DMS79 (cell line): Measurements from ENCODE around the gene KLC1.
"Not testable (repeated sequence)": the region's sequence is repeated elsewhere in the genome, so short reads cannot be mapped to it uniquely, and the experiment has no call there.

Experiments used
- DNase-seq: peaks from one replicate; lab custom pipeline; 2025; lab: John Stamatoyannopoulos, UW

KLC1 gene

DNA sequence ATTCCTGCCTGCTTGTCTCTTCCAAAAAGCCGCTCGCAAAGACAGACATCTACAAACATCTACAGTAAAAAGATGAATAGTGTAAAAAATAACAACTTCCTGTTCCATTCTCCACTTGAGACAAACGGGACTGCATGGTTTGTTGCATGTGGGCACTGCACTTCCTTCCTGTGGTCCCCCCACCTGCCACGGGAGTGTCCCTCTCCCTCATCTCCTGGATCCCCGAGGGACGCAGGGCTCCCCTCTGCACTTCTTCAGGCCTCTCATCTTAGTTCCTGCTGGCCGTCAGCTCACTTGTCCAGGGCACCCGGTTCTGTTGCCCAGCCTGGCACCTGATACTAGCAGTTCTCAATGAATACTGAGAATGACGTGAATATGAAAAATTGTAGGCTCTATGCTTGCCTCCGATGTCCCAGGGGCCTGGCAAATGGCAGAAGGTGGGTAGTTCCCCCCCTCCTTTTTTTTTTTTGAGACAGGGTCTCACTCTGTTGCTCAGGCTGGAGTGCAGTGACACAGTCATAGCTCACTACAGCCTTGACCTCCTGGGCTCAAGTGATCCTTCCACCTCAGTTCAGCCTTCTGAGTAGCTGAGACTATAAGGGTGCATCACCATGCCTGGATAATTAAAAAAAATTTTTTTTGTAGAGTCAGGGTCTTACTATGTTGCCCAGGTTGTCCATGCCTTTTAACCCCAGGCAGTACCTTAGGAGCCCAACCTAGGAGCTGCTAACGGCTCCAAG lies 3.5 kb upstream of the KLC1 start:
- DNase-seq, result no peak

DNA sequence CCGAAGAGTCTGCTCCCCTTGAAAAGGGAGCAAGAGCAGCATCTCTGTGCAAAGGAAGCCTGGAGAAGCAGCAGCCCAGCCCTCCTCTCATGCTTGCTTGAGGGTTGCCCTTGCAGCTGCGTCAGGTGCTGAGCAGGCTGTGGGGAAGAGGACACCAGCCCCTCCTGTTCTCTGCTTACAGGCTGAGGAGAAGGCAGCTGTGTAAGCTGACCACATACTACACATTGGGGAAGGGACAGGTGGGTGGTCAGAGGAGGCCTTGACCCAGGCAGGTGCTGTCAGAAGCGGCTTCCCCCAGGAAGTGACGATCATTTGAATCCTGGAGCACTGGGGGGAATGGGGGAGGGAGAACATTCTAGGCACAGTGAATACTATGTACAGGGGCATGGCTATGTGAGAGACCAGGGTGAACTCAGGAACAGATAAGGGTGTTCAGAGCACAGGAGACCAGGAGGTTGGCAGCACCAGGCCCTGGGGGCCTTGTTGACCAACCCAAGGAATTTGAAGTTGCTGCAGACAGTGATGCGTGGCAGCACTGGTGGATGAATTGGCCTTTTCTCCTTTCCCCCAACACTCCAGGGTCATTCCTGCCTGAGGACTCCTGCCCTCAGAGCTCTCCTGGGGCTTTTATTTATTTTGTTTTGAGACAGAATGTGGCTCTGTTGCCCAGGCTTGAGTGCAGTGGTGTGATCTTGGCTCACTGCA lies 2.7 kb upstream of the KLC1 start:
- no peak for DNase-seq

DNA sequence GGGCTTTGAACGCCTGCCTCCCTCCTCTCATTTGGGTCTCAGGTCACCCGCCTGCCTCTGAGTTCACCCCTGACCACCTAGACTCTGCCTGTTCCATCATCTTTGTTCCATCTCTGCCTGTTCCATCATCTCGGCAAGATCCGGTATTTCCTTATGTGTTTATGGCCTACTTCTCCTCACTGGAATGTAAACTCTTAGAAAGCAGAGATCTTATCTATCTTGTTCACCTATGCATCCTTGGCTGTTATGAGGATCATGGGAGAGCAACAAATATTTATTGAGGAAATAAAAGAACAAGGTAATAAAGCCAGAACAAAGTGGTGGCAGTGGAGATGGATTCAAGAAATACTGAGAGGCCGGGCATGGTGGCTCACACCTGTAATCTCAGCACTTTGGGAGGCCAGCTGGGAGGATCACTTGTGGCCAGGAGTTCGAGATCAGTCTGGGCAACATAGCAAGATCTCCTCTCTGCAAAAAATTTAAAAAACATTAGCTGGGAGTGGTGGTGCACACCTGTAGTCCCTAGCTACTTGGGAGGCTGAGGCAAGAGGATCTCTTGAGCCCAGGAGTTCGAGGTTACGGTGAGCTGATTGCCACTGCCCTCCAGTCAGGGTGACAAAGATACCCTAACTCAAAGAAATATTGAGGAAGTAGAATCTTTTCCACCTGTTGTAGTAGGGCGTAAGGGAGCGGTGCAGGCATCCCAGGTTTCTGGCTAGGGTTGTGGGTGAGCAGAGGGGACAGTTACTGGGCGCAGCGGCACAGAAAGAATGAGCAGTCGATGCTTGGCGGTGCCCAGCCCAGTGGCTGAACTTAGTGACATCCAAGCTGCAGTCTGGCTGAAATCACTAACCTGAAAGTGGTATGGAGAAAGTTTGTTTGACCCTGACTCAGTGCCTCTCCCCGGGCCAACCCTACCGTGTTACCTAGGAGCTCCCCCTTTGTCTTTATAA lies 1.7 kb upstream of the KLC1 start:
- no peak for DNase-seq

DNA sequence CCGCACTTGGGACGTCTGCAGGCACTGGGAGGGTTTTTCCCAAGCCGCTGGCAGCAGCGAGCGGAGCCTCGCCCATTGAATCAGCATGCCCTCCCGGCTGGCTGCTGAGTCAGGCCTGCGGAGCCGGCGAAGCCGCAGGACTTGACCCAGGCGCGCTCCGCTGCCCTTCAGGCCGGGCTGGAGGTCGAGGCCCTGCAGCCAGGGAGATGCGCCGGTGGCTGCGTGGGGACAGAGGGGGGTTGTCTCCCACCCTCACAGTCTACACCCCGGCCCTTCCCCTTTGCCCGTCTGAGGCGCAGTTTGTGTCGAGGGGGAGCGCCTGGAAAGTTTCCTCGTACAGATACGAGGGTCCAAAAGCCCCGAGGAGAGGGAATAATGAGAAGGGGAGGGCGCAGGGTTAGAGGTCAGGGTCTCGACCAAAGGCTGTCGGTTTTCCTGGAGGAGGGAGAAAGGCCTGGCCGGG lies 759 bp upstream of the KLC1 start:
- no peak for DNase-seq

DNA sequence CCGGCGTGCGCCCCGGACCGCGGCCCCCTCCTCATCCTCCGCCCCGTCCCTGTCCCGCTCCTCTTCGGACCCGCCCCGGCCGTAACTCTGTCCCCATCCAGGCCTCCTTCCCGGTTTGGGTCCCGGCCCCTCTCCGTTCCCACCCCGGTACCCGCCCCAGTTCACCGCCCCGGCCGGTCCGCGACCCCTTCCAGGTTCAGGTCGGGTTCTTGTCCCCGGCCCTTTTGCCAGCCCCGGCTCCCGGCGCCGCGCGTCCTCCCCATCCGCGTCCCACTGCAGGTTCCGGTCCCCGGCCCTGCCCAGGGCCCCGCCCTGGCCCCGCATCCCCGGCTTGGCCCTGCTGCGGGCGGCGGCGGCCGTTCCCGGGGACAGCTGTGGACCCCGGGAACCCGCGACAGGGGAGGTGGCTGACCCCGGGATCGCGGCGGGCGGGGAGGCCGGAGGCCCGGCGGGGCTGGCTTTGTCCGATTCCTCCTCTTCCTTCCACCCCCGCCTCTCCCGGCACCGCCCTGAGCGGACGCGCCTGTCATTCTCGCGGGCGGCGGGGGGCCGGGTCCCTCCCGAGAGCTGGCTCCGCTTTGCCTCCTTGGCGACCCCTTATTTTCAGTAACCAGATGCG lies 601 bp downstream of the KLC1 start:
- DNase-seq, result no peak

DNA sequence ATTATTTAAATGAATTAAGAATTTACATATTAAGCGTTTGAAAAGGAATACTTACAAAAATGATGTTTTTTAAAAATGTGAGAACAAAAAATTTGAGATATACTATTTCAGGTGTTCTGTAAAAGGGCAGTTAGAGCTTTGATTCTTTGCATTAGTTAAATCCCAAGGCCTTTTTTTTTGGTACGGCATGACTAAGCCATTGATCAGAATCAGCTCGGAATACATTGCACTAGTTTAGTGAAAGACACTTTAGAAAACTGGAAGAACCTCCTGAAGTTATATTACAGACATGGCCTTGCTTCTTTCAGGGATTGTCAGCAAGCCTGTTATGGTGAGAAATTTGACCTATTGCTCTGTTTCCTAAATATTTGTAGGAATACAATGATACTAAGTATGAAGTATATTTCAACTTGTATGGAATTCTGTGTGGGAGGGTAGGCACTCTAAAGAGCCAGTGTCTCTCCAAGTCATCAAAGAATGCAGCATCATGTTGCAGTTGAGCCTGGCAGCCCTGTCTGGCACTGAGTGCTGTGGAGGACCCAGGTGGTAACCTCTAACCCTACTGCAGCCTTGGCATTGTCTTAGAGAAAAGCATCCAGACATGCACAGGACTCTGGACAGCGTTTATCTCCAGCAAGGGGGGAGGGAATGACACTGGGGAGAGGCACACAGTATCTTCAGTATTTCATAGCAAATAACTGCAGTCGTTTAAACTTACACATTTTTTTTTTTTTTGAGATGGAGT lies 1.5 kb downstream of the KLC1 start:
- DNase-seq, result no peak

DNA sequence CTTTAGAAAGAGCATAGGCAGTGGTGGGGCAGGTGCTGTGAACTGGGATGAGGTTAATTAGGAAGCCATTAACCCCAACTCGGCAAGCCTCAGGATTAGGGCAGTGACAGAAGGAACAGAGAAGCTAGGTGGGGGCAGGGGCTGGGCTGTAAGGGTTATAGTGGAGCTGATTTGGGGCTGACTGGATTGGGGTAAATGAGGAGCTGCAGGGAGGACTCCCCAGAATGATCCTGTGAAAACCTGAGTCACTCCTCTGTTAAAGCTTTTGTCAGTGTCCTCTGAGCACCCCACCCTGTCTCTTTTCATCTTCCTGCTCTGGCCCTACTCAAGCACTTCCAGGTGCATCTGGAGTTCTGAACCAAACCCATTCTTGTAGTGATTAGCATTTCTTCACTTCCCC lies 4.4 kb downstream of the KLC1 start:
- no peak for DNase-seq

DNA sequence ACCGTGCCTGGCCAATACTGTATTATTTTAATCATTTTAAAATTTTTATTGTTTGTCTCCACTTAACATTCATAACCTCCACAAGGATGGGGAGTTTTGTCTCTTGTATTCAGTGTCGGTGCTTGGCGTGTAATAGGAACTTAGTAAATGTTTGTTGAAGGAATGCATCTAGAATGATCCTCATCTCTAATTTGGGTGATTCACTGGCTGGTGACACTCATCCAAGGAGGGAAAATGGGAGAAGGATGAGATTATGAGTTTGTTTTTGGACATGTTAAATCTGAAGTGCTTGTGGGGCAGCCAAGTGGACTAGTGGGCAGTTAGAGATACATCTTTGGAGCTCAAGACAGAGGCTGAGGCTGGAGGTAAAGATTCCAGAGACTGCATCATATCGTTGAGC lies 5.1 kb downstream of the KLC1 start:
- DNase-seq, result no peak

DNA sequence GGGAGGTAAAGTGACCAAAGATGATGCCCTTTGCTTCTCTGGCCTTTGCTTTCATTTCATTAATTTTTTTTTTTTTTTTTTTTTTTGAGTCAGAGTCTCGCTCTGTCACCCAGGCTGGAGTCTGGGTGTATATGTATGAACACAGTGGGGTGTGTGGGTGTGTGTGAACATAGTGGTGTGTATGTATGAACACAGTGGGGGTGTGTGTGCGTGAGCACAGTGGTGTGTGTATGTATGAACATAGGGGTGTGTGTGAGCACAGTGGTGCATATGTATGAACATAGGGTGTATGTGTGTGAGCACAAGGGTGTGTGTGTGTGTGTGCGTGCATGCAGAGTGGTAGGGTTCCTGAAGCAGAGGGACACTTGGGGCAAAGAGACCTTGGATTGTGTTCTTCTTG lies 9.6 kb downstream of the KLC1 start:
- DNase-seq, result no peak

DNA sequence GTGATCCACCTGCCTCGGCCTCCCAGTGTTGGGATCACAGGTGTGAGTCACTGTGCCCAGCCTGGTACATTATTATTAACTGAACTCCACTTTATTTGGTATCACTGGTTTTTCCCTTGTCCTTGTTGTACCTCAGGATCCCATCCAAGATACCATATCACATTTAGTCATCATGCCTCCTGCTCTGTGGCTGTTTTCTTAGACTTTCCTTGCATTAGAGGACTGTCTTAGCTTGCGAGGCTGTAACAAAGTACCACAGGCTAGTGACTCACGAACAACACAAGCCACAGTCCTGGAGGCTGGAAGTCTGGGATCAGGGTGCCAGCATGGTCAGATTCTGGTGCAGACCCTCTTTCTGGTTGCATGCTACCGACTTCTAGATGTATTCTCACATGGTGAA lies 12.2 kb downstream of the KLC1 start:
- no peak for DNase-seq

DNA sequence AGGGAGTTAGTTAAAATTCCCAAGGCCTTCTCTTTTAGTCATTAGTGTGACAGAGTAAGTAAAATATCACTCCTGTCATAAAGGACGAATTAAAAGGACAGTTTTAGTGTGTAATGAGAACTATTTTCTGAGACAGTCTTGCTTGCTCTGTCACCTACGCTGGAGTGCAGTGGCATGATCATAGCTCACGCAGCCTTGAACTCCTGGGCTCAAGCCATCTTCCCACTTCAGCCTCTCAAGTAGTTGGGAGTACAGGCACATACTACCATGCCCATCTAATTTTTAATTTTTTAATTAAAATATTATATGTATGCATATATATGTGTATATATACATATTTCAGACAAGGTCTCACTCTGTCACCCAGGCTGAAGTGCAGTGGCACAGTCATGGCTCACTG lies 17.2 kb downstream of the KLC1 start:
- DNase-seq, result no peak

DNA sequence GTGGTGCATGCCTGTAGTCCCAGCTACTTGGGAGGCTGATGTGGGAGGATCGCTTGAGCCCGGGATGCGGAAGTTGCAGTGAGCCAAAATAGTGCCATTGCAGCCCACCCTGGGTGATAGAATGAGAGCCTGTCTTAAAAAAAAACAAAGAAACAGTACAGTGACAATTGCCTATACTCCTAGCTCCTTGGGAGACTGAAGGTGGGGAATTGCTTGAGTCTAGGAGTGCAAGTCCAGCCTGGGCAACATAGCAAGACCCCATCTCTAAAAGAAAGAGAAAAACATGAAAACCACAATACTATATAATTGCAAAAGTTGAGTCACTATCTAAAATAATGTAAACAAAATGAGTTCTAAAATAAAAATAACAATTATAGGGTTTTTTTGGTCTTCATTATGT lies 20.0 kb downstream of the KLC1 start:
- no peak for DNase-seq

DNA sequence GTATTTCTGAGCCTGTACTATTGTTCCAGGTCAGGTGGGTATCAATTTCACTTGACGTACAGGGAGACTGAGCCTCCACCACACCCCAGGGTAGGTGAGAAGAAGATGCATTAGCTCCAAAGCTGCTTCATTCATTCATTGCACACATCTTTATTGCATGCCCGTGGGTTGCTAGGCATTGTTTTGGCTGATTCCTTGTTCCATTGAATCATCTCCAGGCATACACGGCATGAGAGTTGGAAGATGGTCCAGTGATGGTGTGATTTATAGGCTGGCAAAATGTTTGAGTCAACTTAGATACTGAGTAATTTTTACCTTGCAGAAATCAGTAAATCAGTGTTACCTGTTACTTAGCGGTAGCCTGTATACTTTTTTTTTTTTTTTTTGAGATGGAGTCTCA lies 21.2 kb downstream of the KLC1 start:
- DNase-seq, result no peak

DNA sequence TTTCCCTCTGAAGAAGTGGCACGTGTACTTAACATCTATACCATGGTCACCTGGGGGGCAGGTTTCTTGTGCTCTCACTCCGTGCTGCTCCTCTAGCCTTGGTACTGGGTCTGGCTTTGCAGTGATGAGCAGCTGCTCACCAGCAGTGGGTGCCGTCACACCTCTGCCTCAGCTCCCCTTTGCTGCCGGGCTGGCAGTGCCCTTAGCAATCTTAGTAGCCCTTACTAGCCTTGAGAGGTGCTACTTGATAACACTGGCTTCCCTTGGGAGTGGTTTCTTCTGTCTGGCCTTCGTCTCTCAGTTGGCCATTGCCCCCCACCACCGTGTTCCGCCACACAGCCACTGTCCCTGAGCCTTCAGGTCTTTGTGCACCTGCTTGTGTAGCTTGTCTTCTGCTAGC lies 22.6 kb downstream of the KLC1 start:
- DNase-seq, result no peak

DNA sequence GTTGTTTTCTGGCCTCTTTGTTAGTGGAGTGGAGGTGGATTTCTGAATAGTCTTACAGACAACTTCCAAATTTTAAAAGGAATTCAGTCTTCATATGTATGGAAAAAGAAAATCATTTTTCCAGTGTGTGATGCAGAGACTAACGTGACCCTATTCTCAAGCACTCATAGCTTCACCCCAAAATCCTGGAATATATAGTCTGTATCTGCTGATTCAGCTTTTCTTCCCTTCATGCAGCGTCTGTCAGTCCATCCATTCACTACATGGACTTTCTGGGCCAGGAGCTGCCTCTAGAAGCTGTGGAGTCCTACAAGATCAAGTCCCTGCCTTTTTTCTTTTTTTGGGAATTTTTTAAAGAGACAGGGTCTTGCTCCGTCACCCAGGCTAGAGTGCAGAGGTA lies 23.8 kb downstream of the KLC1 start:
- DNase-seq, result no peak

DNA sequence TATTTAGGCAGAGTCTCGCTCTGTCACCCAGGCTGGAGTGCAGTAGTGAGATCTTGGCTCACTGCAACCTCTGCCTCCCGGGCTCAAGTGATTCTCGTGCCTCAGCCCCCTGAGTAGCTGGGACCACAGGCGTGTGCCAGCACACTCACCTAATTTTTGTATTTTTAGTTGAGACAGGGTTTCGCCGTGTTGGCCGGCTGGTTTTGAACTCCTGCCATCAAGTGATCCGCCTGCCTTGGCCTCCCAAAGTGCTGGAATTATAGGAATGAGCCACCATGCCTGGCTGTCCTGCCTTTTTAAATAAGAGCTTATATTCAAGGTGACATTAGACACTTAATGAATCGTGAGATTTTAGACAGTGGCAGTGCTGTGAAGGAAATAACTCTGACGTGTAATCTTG lies 24.3 kb downstream of the KLC1 start:
- not testable (repeated sequence) for DNase-seq

DNA sequence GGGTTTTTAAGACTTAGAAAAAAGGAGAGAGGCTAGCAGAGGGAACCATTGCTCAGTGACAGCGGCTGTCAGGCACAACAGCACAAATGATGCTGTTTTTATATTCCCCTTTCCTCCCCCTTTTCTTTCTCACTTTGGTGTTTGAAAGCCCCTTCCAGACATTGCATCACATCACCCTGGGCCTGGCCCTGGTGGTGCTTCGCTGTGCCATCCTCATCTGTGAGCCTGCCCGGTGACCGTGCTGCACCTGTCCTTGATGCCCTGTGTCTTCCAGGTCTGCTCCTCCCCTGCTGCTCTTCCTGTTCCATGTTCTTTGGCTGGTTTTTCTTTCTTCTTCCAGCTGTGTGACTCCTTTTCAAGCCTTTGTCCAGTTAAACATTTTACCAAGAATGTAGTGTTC lies 24.8 kb downstream of the KLC1 start:
- no peak for DNase-seq

DNA sequence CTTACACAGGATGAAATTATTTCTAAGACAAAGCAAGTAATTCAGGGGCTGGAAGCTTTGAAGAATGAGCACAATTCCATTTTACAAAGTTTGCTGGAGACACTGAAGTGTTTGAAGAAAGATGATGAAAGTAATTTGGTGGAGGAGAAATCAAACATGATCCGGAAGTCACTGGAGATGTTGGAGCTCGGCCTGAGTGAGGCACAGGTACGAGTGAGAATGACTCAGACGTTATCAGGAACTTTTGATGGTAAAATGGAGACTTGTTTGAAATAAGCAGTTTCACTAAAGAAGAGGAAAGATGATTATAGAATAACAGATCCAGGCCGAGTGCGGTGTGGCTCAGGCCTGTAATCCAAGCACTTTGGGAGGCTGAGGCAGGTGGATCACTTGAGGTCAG lies 25.6 kb downstream of the KLC1 start:
- no peak for DNase-seq

DNA sequence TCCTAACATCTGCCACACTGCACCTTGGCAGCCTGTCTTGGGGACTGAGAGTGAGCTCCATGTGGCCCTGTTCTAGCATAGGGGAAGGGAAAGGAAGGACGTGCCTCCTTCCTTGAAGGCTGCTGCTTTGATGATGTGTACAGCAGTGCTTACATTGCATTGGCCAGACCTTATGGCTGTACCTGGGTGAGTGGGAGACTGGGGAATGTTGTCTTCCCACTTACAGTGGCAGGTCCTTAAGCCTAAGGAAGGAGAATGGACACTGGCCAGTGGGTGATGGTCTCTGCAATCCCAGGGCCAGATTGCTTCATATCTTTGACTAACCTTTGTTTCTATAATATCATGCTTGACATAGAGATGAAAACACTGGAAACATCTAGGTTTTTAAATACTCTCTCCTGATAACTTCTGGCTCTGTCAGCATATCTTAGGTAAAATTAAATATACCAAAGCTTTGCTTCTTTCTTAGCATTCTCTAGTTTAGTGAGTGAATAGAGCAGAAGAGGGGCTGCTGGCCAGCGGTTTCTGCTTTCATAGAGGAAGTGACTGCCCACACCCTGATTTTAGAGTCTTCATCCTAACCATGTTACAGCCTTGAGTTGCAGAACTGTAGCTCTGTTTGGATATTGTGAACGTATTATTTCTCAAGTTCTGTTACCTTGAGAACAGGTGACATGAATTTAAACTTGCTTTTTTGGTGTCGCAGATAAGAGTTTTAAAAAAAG lies 27.2 kb downstream of the KLC1 start:
- DNase-seq, result no peak

DNA sequence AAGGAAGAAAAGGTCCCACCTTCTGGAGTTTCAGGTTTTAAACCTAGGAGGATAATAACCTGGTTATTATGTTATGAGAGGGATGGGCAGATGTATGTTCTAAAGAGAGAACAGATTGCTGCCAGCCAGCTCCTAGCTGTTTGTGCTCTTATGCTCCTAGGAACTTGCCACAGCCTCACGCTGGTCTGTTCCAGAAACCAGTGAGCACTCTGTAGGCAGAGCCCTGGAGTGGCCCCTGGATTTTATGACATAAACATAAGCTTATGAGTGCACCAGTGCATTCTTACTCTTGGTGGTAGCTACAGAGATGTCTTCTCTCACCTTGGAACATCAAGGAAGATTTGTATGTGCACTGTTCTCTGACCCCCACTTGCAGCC lies 27.7 kb downstream of the KLC1 start:
- DNase-seq, result no peak

DNA sequence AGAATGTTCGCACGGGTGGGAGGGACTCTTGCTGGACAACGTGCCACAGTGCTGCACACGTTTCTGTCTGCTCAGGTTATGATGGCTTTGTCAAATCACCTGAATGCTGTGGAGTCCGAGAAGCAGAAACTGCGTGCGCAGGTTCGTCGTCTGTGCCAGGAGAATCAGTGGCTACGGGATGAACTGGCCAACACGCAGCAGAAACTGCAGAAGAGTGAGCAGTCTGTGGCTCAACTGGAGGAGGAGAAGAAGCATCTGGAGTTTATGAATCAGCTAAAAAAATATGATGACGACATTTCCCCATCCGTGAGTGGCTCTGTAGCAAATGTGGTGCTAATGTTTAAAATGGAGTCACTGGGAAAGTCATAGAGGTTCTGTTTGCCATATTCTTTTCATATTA lies 28.5 kb downstream of the KLC1 start:
- no peak for DNase-seq
